Measurements from ENCODE around the gene IL34. TPM values are rescaled to one million over a fixed set of nuclear protein-coding genes. Genes with fewer than 3 reads are reported as not detected.

The IL34 gene
- polyA plus RNA-seq, 1 donor (not counting 4 experiments of a cell fraction or from before 2014, with no cell fraction given) = 0.08 TPM

- H3K9me3 ChIP-seq (ENCODE audit: control insufficient read depth, low read depth, low read length) = no peaks in the 10 kb centered on the region
- no peak overlapping the region for H3K4me3 ChIP-seq (ENCODE audit: control insufficient read depth in 2 of 3, extremely low read depth in 1 of 3, insufficient read depth in 2 of 3, low read depth in 1 of 3, low read length in 3 of 3)
- no peaks in the 10 kb centered on the region for H3K27me3 ChIP-seq (ENCODE audit: control insufficient read depth, extremely low read depth, insufficient read depth, low read length)
- FAIRE-seq (no peak), DNase-seq (ENCODE audit: low read depth, low spot score) (no peak)
- TF ChIP-seq CTCF (optimal IDR thresholded peaks at IDR 0.05 in 1 of 3, IDR thresholded peaks at IDR 0.05 in 1 of 3, conservative IDR thresholded peaks at IDR 0.05 in 1 of 3; ENCODE audit: extremely low read depth in 1 of 3, insufficient read depth in 2 of 3, low read length in 3 of 3) (no peak), EZH2 (IDR thresholded peaks at IDR 0.05; ENCODE audit: low read length) (no peak)
- H3K4me1 ChIP-seq (ENCODE audit: control insufficient read depth, extremely low read depth, insufficient read depth, low read length) = peaks cover 4% of the 10 kb centered on the region
- dilution Hi-C loops (cut with MboI; ENCODE audit: extremely low pct_ligation_motif_present, low sequenced_read_pairs) = no loop called here
- no peaks in the 10 kb centered on the region for H4K20me1 ChIP-seq (ENCODE audit: control insufficient read depth, extremely low read depth, insufficient read depth, low read length)
- no peak overlapping the region for H2AFZ ChIP-seq (ENCODE audit: control insufficient read depth, low read length)
- peaks cover 2 to 3% of the 10 kb centered on the region in 2 experiments for H3K36me3 ChIP-seq (ENCODE audit: control insufficient read depth in 2 of 2, extremely low read depth in 1 of 2, insufficient read depth in 2 of 2, low read length in 2 of 2)
- no peak overlapping the region for H3K27ac ChIP-seq (ENCODE audit: control insufficient read depth, insufficient read depth, low read length)
- H3K9ac ChIP-seq (ENCODE audit: control insufficient read depth, extremely low read depth, insufficient read depth, low read length) = no peak overlapping the region
- H3K79me2 ChIP-seq (ENCODE audit: control insufficient read depth, insufficient read depth, low read length) = no peaks in the 10 kb centered on the region
- no peak overlapping the region for H3K4me2 ChIP-seq (ENCODE audit: control insufficient read depth, extremely low read depth, insufficient read depth, low read depth, low read length)
- H3K9me1 ChIP-seq (ENCODE audit: control insufficient read depth, extremely low read depth, insufficient read depth, low read length) = no peaks in the 10 kb centered on the region
These were observed 12.6 kb downstream of the IL34 start for GRCh38 chr16:70658921-70659320.

- Histone ChIP-seq H3K4me1 (ENCODE audit: control insufficient read depth, extremely low read depth, insufficient read depth, low read length) (no peaks in the 10 kb centered on the region), H3K79me2 (ENCODE audit: control insufficient read depth, insufficient read depth, low read length) (no peaks in the 10 kb centered on the region), H3K9ac (ENCODE audit: control insufficient read depth, extremely low read depth, insufficient read depth, low read length) (no peak overlapping the region), H3K9me3 (ENCODE audit: control insufficient read depth, low read depth, low read length) (no peaks in the 10 kb centered on the region), H3K4me2 (ENCODE audit: control insufficient read depth, extremely low read depth, insufficient read depth, low read depth, low read length) (no peak overlapping the region), H3K4me3 (ENCODE audit: control insufficient read depth in 2 of 3, extremely low read depth in 1 of 3, insufficient read depth in 2 of 3, low read depth in 1 of 3, low read length in 3 of 3) (no peak overlapping the region), H3K27ac (ENCODE audit: control insufficient read depth, insufficient read depth, low read length) (no peak overlapping the region), H3K27me3 (ENCODE audit: control insufficient read depth, extremely low read depth, insufficient read depth, low read length) (no peaks in the 10 kb centered on the region), H3K36me3 (ENCODE audit: control insufficient read depth in 2 of 2, extremely low read depth in 1 of 2, insufficient read depth in 2 of 2, low read length in 2 of 2) (peaks cover 5 to 9% of the 10 kb centered on the region in 2 experiments), H4K20me1 (ENCODE audit: control insufficient read depth, extremely low read depth, insufficient read depth, low read length) (no peaks in the 10 kb centered on the region), H3K9me1 (ENCODE audit: control insufficient read depth, extremely low read depth, insufficient read depth, low read length) (no peaks in the 10 kb centered on the region), H2AFZ (ENCODE audit: control insufficient read depth, low read length) (no peak overlapping the region)
- FAIRE-seq (no peak), DNase-seq (ENCODE audit: low read depth, low spot score) (no peak)
- dilution Hi-C loops (cut with MboI; ENCODE audit: extremely low pct_ligation_motif_present, low sequenced_read_pairs) = no loop called here
- TF ChIP-seq CTCF (optimal IDR thresholded peaks at IDR 0.05 in 1 of 3, IDR thresholded peaks at IDR 0.05 in 1 of 3, conservative IDR thresholded peaks at IDR 0.05 in 1 of 3; ENCODE audit: extremely low read depth in 1 of 3, insufficient read depth in 2 of 3, low read length in 3 of 3) = no peak
- TF ChIP-seq EZH2 (IDR thresholded peaks at IDR 0.05; ENCODE audit: low read length) = no peak
These were observed 13.2 kb downstream of the IL34 start for GRCh38 chr16:70659546-70659945.
